IMR-90 (cell line): ENCODE measurements around the gene IFFO2. TPM values are rescaled to one million over a fixed set of nuclear protein-coding genes. Genes with fewer than 3 reads are reported as not detected.

Experiments
- ATAC-seq: fragments of 200-7000 bp; cut with Tn5 transposase; 2 replicates; pipeline ENCODE4 v1.9.1; 2020; ENCODE audit warnings: low read depth, mild to moderate bottlenecking, moderate library complexity
- BruUV-seq: library from RNA; stranded (reverse); fragments of 400-500 nt; replicated peaks from 2 replicates; lab custom pipeline; 2021; lab: Mats Ljungman, UMichigan
- CTCF ChIA-PET: fragments of 300-600 bp; formaldehyde crosslinking; extraction: SDS; loops from one replicate; lab custom pipeline; 2021; ENCODE audit warnings: antibody characterized with exemption; lab: Yijun Ruan, JAX
- POLR2A ChIA-PET: fragments of 300-600 bp; sonication (Branson Sonifier 250); formaldehyde crosslinking; loops from one replicate; lab custom pipeline; 2022; ENCODE audit warnings: antibody characterized with exemption; ENCODE audit not compliant: unreplicated experiment; lab: Charles Lee
- DNase-seq: peaks from one replicate; pipeline ENCODE4 v3.0.0; 2013
- H2AFZ ChIP-seq: replicated peaks from 2 replicates; pipeline ENCODE3; 2013; ENCODE audit warnings: low read length, mild to moderate bottlenecking; ENCODE audit not compliant: poor library complexity
- H2AK5ac ChIP-seq: 2 replicates; pipeline ENCODE4 v1.6.1; 2013; ENCODE audit warnings: low read depth, low read length, inconsistent platforms
- H2AK9ac ChIP-seq: replicated peaks from 2 replicates; pipeline ENCODE3; 2013; ENCODE audit warnings: mild to moderate bottlenecking, low read depth, low read length, moderate library complexity; ENCODE audit not compliant: poor library complexity
- H2BK120ac ChIP-seq: 2 replicates; pipeline ENCODE4 v1.6.1; 2013; ENCODE audit warnings: low read depth, low read length, inconsistent platforms
- H2BK15ac ChIP-seq: 3 replicates; pipeline ENCODE4 v1.6.1; 2013; ENCODE audit warnings: low read depth, low read length, inconsistent platforms
- H2BK20ac ChIP-seq: 2 replicates; pipeline ENCODE4 v1.6.1; 2013; ENCODE audit warnings: low read depth, mild to moderate bottlenecking, inconsistent platforms, low read length, moderate library complexity
- H2BK5ac ChIP-seq: 2 replicates; pipeline ENCODE4 v1.6.1; 2013; ENCODE audit warnings: mild to moderate bottlenecking, low read depth, low read length, inconsistent platforms; ENCODE audit not compliant: poor library complexity, severe bottlenecking
- H3K14ac ChIP-seq: replicated peaks from 2 replicates; pipeline ENCODE4 v1.6.1; 2013; ENCODE audit warnings: low read depth, low read length, inconsistent platforms
- H3K18ac ChIP-seq: 2 replicates; pipeline ENCODE4 v1.6.1; 2013; ENCODE audit warnings: low read depth, low read length, control low read depth
- H3K23ac ChIP-seq: 2 replicates; pipeline ENCODE4 v1.6.1; 2013; ENCODE audit warnings: low read depth, low read length, inconsistent platforms
- H3K27ac ChIP-seq: 2 replicates; pipeline ENCODE4 v1.5.1; 2013; ENCODE audit warnings: mild to moderate bottlenecking, control low read depth, low read length; ENCODE audit not compliant: insufficient read depth
- H3K27me3 ChIP-seq: 2 replicates; pipeline ENCODE4 v1.6.1; 2013; ENCODE audit warnings: low read length; ENCODE audit not compliant: control insufficient read depth, insufficient read depth
- H3K36me3 ChIP-seq: 2 replicates; pipeline ENCODE4 v1.6.1; 2013; ENCODE audit warnings: low read length, mixed read lengths; ENCODE audit not compliant: control insufficient read depth, insufficient read depth
- H3K4ac ChIP-seq: 2 replicates; pipeline ENCODE4 v1.6.1; 2013; ENCODE audit warnings: low read depth, low read length, inconsistent platforms
- H3K4me1 ChIP-seq: 2 replicates; pipeline ENCODE4 v1.6.1; 2013; ENCODE audit warnings: low read length, mixed read lengths; ENCODE audit not compliant: control insufficient read depth, insufficient read depth
- H3K4me2 ChIP-seq: 2 replicates; pipeline ENCODE4 v1.6.1; 2013; ENCODE audit warnings: low read depth, mild to moderate bottlenecking, control low read depth, low read length, moderate library complexity
- H3K4me3 ChIP-seq: 2 replicates; pipeline ENCODE4 v1.5.1; 2013; ENCODE audit warnings: low read depth, mild to moderate bottlenecking, control low read depth, low read length, moderate library complexity; ENCODE audit not compliant: insufficient read depth
- H3K56ac ChIP-seq: 2 replicates; pipeline ENCODE4 v1.6.1; 2013; ENCODE audit warnings: low read length, inconsistent platforms; ENCODE audit not compliant: insufficient read depth; ENCODE audit errors: extremely low read depth
- H3K79me1 ChIP-seq, 2 experiments: 2 replicates each; pipeline ENCODE4 v1.6.1; 2013; ENCODE audit warnings: low read length in 2 of 2, inconsistent platforms in 1 of 2, low read depth in 1 of 2
- H3K9ac ChIP-seq: 2 replicates; pipeline ENCODE4 v1.6.1; 2013; ENCODE audit warnings: low read depth, low read length, control low read depth
- H3K9me1 ChIP-seq: 2 replicates; pipeline ENCODE4 v1.6.1; 2013; ENCODE audit warnings: low read length, inconsistent platforms; ENCODE audit not compliant: insufficient read depth
- H3K9me3 ChIP-seq: 2 replicates; pipeline ENCODE4 v1.6.1; 2013; ENCODE audit warnings: low read length; ENCODE audit not compliant: control insufficient read depth, insufficient read depth
- H4K20me1 ChIP-seq: 2 replicates; pipeline ENCODE4 v1.6.1; 2013; ENCODE audit warnings: low read length, inconsistent platforms; ENCODE audit not compliant: insufficient read depth
- H4K5ac ChIP-seq: 2 replicates; pipeline ENCODE4 v1.6.1; 2013; ENCODE audit warnings: mild to moderate bottlenecking, low read depth, low read length, control low read depth
- H4K8ac ChIP-seq, 2 experiments: 2 replicates each; pipeline ENCODE4 v1.6.1; 2013; ENCODE audit warnings: low read depth in 2 of 2, low read length in 2 of 2, control low read depth in 1 of 2, inconsistent platforms in 1 of 2
- H4K91ac ChIP-seq: 2 replicates; pipeline ENCODE4 v1.6.1; 2013; ENCODE audit warnings: low read depth, low read length, inconsistent platforms; ENCODE audit not compliant: insufficient read depth
- BHLHE40 ChIP-seq: fragments of 150-350 bp; IDR thresholded peaks from 2 replicates; pipeline ENCODE4 v1.6.1; 2016; ENCODE audit warnings: mild to moderate bottlenecking, low read depth, low read length
- CEBPB ChIP-seq: IDR thresholded peaks from 2 replicates; pipeline ENCODE4 v1.6.1; 2012; ENCODE audit warnings: low read depth, low read length, improper control_type of control experiment
- CHD1 ChIP-seq: IDR thresholded peaks from 2 replicates; pipeline ENCODE4 v1.6.1; 2012; ENCODE audit warnings: low read depth, low read length, improper control_type of control experiment
- CTCF ChIP-seq: conservative IDR thresholded peaks from 2 replicates; pipeline ENCODE4 v1.5.1; 2012; ENCODE audit warnings: mild to moderate bottlenecking, low read depth, low read length, improper control_type of control experiment
- ELK1 ChIP-seq: fragments of 150-350 bp; IDR thresholded peaks from 2 replicates; pipeline ENCODE4 v1.6.1; 2016; ENCODE audit warnings: low read depth, mild to moderate bottlenecking, low read length, moderate library complexity, borderline replicate concordance
- FOS ChIP-seq: fragments of 150-350 bp; IDR thresholded peaks from 2 replicates; pipeline ENCODE4 v1.6.1; 2016; ENCODE audit warnings: low read depth, low read length
- MAFK ChIP-seq: IDR thresholded peaks from 2 replicates; pipeline ENCODE4 v1.6.1; 2012; ENCODE audit warnings: low read depth, low read length, improper control_type of control experiment
- MAZ ChIP-seq: IDR thresholded peaks from 2 replicates; pipeline ENCODE4 v1.6.1; 2012; ENCODE audit warnings: low read depth, mild to moderate bottlenecking, low read length, improper control_type of control experiment, moderate library complexity, borderline replicate concordance
- MXI1 ChIP-seq: IDR thresholded peaks from 2 replicates; pipeline ENCODE4 v1.6.1; 2012; ENCODE audit warnings: low read depth, mild to moderate bottlenecking, low read length, moderate library complexity, borderline replicate concordance
- NFE2L2 ChIP-seq: fragments of 150-350 bp; IDR thresholded peaks from 2 replicates; pipeline ENCODE4 v1.6.1; 2016; ENCODE audit warnings: low read depth, mild to moderate bottlenecking, low read length
- POLR2A ChIP-seq: IDR thresholded peaks from 2 replicates; pipeline ENCODE4 v1.6.1; 2012; ENCODE audit warnings: mild to moderate bottlenecking, low read depth, low read length
- RAD21 ChIP-seq: IDR thresholded peaks from 2 replicates; pipeline ENCODE4 v1.6.1; 2012; ENCODE audit warnings: low read length, improper control_type of control experiment
- RCOR1 ChIP-seq: IDR thresholded peaks from 2 replicates; pipeline ENCODE4 v1.6.1; 2012; ENCODE audit warnings: mild to moderate bottlenecking, low read length, improper control_type of control experiment; ENCODE audit not compliant: insufficient replicate concordance
- RFX5 ChIP-seq: IDR thresholded peaks from 2 replicates; pipeline ENCODE4 v1.8.0; 2012; ENCODE audit warnings: low read depth, mild to moderate bottlenecking, low read length, moderate library complexity
- SMC3 ChIP-seq: fragments of 150-350 bp; IDR thresholded peaks from 2 replicates; pipeline ENCODE4 v1.6.1; 2016; ENCODE audit warnings: low read depth, mild to moderate bottlenecking, antibody characterized with exemption, low read length, moderate library complexity
- USF2 ChIP-seq: fragments of 150-350 bp; IDR thresholded peaks from 2 replicates; pipeline ENCODE4 v1.6.1; 2017; ENCODE audit warnings: mild to moderate bottlenecking, antibody characterized with exemption, low read length, low read depth
- WGBS, 2 experiments: methylation state at CpG; one replicate each; pipeline versions ENCODE4 v1.1.5 to v1.1.7; 2013; ENCODE audit warnings: missing lambda C conversion rate in 2 of 2; ENCODE audit not compliant: insufficient read length in 1 of 2; ENCODE audit errors: extremely low coverage in 2 of 2; 5-methylcytosine and 5-hydroxymethylcytosine counted together
- dilution Hi-C: fragments of 300-500 bp; cut with HindIII; formaldehyde crosslinking; loops from one replicate; pipeline ENCODE4 v1.14.3; 2018; ENCODE audit warnings: low sequenced_read_pairs; ENCODE audit not compliant: unreplicated experiment
- in situ Hi-C: fragments of 300-500 bp; cut with MboI; formaldehyde crosslinking; loops from 3 replicates; pipeline ENCODE4 v1.14.3; 2019; ENCODE audit warnings: low sequenced_read_pairs, inconsistent platforms, mixed read lengths
- intact Hi-C: fragments of 100-400 bp; cut with micrococcal nuclease; formaldehyde crosslinking; loops from 2 replicates; pipeline ENCODE4 v1.10.0; 2022
- polyA plus RNA-seq, 3 experiments: library from polyadenylated mRNA; depleted of rRNA; stranded (reverse); fragments of >200 nt; gene quantifications; 2 replicates each; pipeline ENCODE4 v1.2.3, GENCODE V29; 2012; ENCODE audit warnings: low replicate concordance in 1 of 3
- total RNA-seq: library from RNA; depleted of rRNA; stranded (reverse); fragments of >200 nt; gene quantifications from 2 replicates; pipeline ENCODE4 v1.2.3, GENCODE V29; 2012

The IFFO2 gene
- total and polyA plus RNA-seq, 2 of the 4 experiments (the other 2 are of a cell fraction): 14.5 to 18.2 TPM

DNA sequence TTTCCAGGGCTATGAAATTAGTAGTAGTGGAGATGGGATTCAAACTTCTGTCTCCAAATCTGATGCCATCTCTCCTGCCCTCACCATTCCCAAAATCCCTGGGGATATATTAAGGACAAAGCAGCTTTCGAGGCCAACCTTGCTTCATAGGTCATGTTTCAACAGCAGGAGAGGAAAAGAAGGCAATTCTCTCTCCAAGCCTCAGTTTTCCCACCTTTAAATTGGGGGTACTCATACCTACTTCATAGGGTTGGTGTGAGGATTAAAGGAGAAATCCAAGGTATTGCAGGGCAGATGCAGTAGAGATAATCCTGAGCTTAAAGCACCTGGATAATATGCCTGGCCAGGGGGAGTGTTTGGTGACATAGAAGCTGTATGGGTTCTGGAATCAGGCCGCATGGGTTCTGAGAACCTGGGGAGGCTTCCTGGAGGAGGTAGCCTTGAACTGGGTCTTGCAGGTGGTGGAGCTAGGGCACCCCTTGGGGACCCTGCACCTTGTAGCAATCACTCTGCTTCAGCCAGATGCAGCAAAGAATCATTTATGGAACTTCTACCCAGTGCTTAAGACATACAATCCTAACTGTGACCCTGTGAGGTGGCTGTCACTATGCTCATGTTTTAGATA is 10.7 kb upstream of the IFFO2 start:
- no peak overlapping the region for H4K91ac ChIP-seq
- H3K4ac ChIP-seq: no peak overlapping the region
- no peak overlapping the region for H3K14ac ChIP-seq
- ChIA-PET POLR2A (no interaction called here), CTCF (interaction anchor here (1.1 kb wide), 1 partner anchor 41 kb away, joined by 3 read pairs; no protein-coding TSS in a partner anchor)
- H2AK9ac ChIP-seq: no peak overlapping the region
- H2AFZ ChIP-seq: no peak overlapping the region
- H4K20me1 ChIP-seq: no peaks in the 10 kb centered on the region
- H3K4me3 ChIP-seq: no peak overlapping the region
- no peak overlapping the region for H3K27ac ChIP-seq
- no peak overlapping the region for H3K9ac ChIP-seq
- DNase-seq (no peak), ATAC-seq (no peak)
- H3K4me1 ChIP-seq: peaks cover 7% of the 10 kb centered on the region
- H2BK120ac ChIP-seq: no peak overlapping the region
- H4K5ac ChIP-seq: no peak overlapping the region
- H3K18ac ChIP-seq: no peak overlapping the region
- H2BK5ac ChIP-seq: no peak overlapping the region
- intact Hi-C loops: no loop called here
- H3K79me1 ChIP-seq: no peaks in the 10 kb centered on the region; a peak in 1 of 4 replicates
- no peak overlapping the region for H2BK15ac ChIP-seq
- H3K36me3 ChIP-seq: no peaks in the 10 kb centered on the region
- no peak overlapping the region; the same call in 1 of the 2 replicates for H2AK5ac ChIP-seq
- H3K9me1 ChIP-seq: peaks cover 8% of the 10 kb centered on the region
- TF ChIP-seq CHD1 (no peak), MAZ (no peak), MAFK (no peak), RFX5 (no peak), USF2 (no peak), CEBPB (no peak), POLR2A (no peak), BHLHE40 (no peak), SMC3 (no peak), FOS (no peak), NFE2L2 (no peak), MXI1 (no peak), CTCF (no peak), RCOR1 (no peak), RAD21 (no peak), ELK1 (no peak)
- H3K4me2 ChIP-seq: no peak overlapping the region
- 100% methylated on average over 1 of the region's 2 CpGs; no CpG with 5 or more reads in 1 of the 2 experiments for WGBS, 2 experiments
- peaks cover 1% of the 10 kb centered on the region; the same call in 1 of the 2 replicates for H3K27me3 ChIP-seq
- peak overlapping the region; percentile 29; the same call in 1 of the 2 replicates for H2BK20ac ChIP-seq
- no peak overlapping the region for H3K23ac ChIP-seq
- no peaks in the 10 kb centered on the region for H3K9me3 ChIP-seq
- in situ Hi-C loops: no loop called here
- dilution Hi-C loops: no loop called here
- H3K56ac ChIP-seq: no peak overlapping the region
- H4K8ac ChIP-seq: no peak overlapping the region
- BruUV-seq: no TSS peak
